DMS79 treated with DMSO at 0.1 percent for 48 hours (cell line): ENCODE results near the gene ITGB2.
A peak's percentile ranks its signal among the peaks of the same experiment; 100 is the strongest.
"Not testable (repeated sequence)": the region's sequence is repeated elsewhere in the genome, so short reads cannot be mapped to it uniquely, and the experiment has no call there.

Source experiments
- DNase-seq: peaks from one replicate; lab custom pipeline; 2025; lab: John Stamatoyannopoulos, UW

ITGB2 gene

DNA sequence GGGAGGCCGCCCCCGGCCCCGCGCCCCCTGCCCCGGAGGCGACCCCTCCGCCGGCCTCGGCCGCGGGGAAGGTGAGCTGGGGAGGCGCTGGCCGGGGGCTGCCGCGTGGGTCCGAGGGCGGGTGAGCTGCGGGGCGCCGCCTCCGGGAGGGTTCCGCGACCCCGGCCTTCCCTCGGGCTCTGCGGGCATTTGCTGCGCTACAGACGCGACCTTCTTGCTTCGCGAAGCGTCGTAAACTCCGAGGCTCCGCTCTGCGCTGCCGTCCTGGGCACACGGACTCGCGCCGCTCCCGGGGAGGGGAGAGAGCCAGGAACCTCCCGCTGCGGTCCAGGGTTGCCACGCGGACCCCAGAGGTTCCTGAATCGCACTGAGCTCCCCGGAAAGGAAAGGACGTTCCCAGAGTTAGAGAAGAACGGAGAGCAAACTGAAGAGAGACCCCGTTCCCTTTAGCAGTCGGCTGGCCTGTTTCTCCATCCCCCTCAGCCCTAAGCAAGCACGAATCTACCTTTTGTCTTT, 19.5 kb upstream of the ITGB2 start:
- DNase-seq = no peak

- DNase-seq = peak; percentile 78
Observed at GRCh38 chr21:44939532-44940115, 18.9 kb upstream of the ITGB2 start, which contains the start of gene SLX9. SLX9 (plus strand) TSS chr21:44940029; CDS start chr21:44940058, 29 bp downstream.

DNA sequence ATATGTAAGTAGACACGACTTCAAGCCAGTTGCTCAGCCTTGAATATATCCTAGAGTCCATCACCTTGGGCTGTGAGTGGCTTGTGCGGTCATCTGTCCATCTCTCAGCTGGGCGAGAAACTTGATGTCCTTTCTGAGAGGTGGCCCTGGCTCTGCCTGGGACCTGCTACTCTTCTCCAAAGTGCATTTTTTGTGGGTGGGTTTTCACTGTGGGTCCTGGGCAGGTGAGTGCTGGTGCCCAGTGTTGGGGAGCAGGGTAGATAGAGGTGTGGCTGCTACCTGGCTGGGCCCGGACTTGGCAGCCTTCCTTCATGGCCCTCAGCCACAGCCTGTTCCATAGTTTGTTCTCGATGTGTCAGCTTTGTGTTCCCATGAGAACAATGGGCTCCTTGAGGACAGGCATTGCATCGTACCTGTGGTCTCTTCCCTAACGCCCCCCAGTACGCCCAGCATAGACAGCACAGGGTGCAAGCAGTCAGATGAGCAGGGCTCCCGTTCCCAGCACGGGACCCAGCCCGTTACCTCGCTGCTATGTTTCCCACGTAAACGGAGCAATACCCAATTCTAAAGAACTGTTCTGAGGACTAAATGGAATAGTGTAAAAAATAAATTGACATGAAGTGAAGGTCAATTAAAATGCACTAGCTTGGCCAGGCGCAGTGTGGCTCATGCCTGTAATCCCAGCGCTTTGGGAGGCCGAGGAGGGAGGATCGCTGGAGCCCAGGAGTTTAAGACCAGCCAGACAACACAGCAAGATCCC, 18.3 kb upstream of the ITGB2 start:
- DNase-seq = no peak

- no peak for DNase-seq
Observed at GRCh38 chr21:44935533-44935927, 14.8 kb upstream of the ITGB2 start.

DNA sequence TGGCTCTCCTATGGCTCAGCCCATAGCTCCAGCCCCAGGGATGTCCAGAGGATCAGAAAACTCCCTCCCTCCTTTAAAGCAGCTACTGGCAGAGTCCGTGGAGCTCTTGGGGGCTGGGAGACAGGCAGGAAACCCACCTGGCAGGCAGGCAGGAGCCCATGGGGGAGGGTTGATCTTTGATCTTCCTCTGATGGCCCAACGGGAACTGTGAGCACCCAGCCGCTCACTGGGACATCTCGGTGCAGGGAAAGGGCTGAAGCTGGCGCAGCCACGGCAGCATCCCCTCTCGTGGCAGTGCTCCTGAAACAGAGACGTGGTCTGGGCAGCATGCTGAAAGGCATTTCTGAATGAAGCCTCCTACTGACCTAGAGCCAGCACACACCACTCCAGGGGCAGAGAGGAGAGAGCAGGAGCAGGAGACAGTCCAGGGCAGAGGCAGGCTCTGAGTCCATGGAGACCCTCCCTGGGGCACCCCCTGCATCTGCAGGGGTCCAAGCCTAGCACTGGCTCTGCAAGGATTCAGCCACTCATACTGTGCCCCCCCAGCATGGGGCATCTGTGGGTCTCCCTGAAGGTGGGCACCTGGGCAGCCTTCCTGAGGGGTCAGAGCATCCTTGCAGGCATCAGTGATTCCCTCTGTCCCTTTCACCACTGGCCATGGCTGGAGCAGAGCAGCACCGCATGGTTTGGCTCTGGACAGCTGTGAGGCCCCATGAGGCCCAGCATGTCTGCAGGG, 14.3 kb upstream of the ITGB2 start:
- no peak for DNase-seq

GRCh38 chr21:44934276-44934675, 13.6 kb upstream of the ITGB2 start:
- DNase-seq = no peak

DNA sequence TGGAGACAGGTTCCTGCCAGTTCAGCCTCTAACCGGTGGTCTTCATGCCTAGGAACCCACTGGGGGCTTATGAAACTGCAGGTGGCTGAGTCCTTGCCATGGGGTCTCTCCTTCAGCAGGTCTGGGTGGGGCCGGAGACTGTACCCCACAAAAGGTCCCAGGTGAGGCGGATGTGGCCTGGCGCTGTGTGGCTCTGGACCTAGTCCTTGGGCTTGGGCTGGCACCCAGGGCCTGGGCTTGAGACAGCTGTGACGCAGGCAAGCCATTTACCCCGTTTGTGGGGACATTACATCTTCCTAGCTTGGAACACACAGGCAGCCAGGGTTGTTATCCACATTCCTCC, 13.2 kb upstream of the ITGB2 start:
- DNase-seq = no peak

GRCh38 chr21:44933199-44933917, 12.7 kb upstream of the ITGB2 start:
- no peak for DNase-seq

GRCh38 chr21:44932408-44933181, 11.9 kb upstream of the ITGB2 start:
- peak; percentile 15 for DNase-seq

DNA sequence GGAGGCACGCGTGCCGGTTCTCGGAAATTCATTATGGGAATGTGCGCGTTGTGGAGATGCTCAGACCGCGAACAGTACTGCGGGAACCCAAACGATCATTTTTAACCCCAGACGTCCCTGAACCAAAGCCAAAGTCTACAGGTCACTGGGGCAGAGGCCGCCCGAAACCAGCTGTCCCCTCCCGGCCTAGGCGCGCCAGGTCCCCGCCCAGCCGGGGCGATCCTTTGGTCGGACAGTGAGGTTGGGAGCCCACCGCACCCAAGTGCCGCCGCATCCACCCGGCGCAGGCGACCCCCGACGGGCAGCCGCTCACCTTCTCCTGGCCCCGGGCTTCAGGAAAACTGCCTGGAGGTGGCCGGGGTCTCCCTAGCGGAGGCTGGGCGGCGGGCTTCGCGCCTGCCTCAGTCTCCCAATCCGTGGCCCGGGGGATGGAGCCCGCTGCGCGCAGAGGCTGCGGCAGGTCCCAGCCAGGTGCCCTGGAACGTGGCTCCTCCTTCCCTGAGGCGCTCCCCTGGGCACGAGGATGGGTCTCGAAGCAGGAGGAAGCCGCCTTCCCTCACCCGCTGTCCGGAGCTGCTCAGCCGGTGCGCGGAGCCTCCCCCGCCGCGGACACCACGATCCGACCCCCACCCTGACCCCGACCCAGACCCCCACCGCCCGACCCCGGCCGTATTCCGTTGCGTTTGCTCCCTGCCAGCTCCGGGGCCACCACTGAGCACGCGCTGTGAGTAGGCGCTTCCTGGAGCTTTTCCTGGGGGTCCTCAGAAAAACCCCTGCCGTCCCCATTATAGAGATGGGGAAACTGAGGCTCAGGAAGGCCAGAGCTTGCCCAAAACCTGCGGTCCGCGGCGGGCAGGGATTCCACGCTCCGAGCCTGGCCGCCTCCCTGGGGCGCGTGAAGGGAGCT, 11.1 kb upstream of the ITGB2 start:
- no peak for DNase-seq

DNA sequence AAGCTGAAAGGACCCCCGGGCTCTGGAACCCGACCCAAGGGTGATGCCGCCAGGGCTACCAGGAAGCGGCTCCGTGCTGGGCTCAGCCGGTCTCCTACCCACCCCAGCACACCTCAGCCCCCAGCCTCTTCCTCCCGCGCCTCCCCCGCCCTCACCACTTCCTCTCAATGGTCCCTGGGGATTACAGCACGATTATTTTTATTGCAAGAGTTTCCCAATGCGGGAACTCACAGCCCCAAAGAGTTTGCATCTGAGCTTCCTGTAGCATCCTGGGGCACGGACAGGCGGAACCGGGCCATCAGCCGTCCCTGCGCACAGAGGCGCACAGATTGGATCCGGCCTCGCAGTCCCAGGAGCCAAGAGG, 10.4 kb upstream of the ITGB2 start:
- no peak for DNase-seq

GRCh38 chr21:44930543-44930981, 9.9 kb upstream of the ITGB2 start:
- DNase-seq = no peak

DNA sequence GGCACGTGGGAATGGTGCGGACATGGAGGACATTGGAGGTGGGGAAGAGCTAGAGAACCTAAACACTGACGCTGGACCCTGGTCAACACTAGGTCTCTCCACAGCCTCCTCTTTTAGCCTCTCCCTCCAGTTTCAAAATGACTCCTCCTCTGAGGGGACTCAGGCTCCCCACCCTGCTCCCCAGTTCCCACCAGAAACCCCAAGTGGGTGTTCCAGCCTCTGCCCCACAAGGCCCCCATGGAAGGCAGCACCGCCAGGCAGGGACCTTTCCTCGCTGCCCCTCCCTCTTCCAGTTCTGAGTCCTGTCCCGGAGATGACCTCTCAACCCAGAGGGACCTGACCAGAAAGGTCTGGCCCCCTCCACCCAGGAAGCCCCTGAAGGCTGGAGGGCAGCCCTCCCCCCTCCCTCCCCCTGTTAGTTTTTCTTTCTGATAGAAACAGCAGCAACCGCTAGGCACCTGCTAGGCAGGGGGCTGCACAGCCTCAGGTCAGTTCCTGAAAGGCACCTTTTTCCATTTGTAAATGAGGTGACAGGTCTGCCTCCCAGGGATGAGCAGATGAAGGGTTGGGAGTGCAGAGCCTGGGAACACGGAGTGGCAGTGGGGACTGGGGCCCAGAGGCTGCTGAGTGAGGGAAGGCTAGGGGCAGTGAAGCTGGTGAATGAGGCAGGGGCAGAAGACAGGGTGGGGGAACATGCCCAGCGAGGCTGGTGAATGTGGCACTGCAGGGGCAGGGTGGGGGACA, 9.3 kb upstream of the ITGB2 start:
- DNase-seq = no peak

GRCh38 chr21:44929242-44929798, 8.6 kb upstream of the ITGB2 start:
- DNase-seq = no peak

DNA sequence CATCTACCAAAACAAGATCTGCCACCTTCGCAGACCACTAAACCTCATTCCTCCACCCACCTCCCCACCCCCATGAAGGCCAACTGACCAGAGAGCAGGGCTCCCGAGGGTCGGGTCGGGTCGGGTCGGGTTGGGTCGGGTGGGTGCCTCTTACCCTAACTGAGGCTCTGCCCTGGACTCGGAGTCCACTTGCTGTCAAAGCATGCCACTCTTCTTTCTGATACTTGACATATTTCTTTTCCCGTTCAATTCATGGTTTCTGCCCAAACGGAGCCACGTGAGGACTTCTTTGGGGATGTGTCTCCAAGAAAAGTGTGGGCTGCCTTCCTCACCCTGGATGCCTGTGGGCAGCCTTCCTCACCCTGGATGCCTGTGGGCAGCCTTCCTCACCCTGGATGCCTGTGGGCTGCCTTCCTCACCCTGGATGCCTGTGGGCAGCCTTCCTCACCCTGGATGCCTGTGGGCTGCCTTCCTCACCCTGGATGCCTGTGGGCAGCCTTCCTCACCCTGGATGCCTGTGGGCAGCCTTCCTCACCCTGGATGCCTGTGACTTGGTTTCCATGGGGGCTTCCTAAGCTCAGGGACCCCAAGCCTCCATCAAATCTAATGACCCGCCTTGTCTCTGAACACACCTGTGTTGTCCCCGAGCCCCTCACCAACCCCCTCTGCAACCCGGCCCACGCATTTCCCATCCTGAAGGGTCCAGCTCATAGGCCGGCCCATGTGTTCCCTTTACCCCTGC, 8.0 kb upstream of the ITGB2 start:
- DNase-seq = not testable (repeated sequence)

- no peak for DNase-seq
Observed at GRCh38 chr21:44927587-44928461, 7.1 kb upstream of the ITGB2 start.

- no peak for DNase-seq
Observed at GRCh38 chr21:44927259-44927586, 6.5 kb upstream of the ITGB2 start.
